Effector memory CD4-positive, alpha-beta T cell (primary cell): Measurements from ENCODE around the gene PTPRN2.

Experiments used
- DNase-seq, 3 donors: peaks; one replicate each; pipeline ENCODE4 v3.0.0-alpha.2; 2020
- H3K27ac ChIP-seq: 2 replicates; pipeline ENCODE4 v1.7.0; 2013; ENCODE audit warnings: mild to moderate bottlenecking, low read length, moderate library complexity; ENCODE audit not compliant: insufficient read depth, poor library complexity, severe bottlenecking
- H3K27me3 ChIP-seq: replicated peaks from 2 replicates; pipeline ENCODE4 v1.7.0; 2013; ENCODE audit warnings: mild to moderate bottlenecking, low read length; ENCODE audit not compliant: insufficient read depth, control insufficient read depth, poor library complexity, severe bottlenecking
- H3K36me3 ChIP-seq: 2 replicates; pipeline ENCODE4 v1.7.0; 2013; ENCODE audit warnings: mild to moderate bottlenecking, low read length, moderate library complexity; ENCODE audit not compliant: control insufficient read depth, insufficient read depth
- H3K4me1 ChIP-seq: 2 replicates; pipeline ENCODE4 v1.7.0; 2013; ENCODE audit warnings: low read length, mild to moderate bottlenecking; ENCODE audit not compliant: control insufficient read depth, insufficient read depth, poor library complexity, severe bottlenecking
- H3K4me3 ChIP-seq: 2 replicates; pipeline ENCODE4 v1.7.0; 2013; ENCODE audit warnings: low read length, low read depth, mild to moderate bottlenecking; ENCODE audit not compliant: insufficient read depth, poor library complexity, severe bottlenecking
- H3K9me3 ChIP-seq: 2 replicates; pipeline ENCODE4 v1.7.0; 2013; ENCODE audit warnings: mild to moderate bottlenecking, low read length, moderate library complexity; ENCODE audit not compliant: control insufficient read depth

PTPRN2 gene

DNA sequence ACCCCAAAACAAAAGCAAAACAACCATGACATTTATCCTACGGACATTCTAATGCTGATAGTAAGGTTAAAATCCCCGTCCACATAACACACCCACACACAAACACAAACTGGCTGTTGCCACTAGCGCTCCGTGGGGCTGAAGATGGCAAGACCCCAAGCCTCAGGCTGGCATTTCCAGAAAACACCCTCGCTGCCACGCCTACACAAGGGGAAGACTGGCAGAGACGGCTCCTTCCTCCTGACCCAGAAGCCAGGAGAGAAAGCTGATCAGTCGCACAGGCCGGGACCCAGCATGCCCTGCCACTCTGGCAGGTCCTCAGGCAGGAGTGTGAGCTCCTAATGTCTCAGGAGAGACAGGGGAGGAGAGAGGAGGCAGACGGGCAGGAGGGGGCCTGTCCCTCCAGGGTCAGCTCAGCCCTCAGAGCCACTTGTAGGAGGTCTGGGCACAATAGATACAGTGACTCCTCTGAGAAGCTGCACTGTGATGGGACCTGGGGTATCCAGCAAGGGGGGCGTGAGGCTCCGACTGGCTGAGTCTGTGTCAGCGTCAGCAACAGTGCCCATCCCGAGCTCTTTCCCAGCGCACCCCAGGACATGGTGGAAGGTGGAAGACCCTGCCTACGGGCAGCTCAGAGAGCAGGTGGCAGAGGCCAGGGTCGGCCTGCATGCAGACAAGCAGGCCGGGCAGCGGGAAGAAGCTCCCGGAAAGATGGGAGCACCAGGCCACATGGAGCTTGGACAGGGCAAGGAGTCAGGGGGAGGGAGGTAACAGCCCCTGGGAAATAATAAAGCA lies 326.9 kb downstream of the PTPRN2 start:
- H3K9me3 ChIP-seq, result no peaks in the 10 kb centered on the region
- no peaks in the 10 kb centered on the region for H3K27me3 ChIP-seq
- H3K4me3 ChIP-seq, result no peak overlapping the region
- H3K27ac ChIP-seq, result no peak overlapping the region
- no peak for DNase-seq
- no peaks in the 10 kb centered on the region for H3K36me3 ChIP-seq
- H3K4me1 ChIP-seq, result no peaks in the 10 kb centered on the region

DNA sequence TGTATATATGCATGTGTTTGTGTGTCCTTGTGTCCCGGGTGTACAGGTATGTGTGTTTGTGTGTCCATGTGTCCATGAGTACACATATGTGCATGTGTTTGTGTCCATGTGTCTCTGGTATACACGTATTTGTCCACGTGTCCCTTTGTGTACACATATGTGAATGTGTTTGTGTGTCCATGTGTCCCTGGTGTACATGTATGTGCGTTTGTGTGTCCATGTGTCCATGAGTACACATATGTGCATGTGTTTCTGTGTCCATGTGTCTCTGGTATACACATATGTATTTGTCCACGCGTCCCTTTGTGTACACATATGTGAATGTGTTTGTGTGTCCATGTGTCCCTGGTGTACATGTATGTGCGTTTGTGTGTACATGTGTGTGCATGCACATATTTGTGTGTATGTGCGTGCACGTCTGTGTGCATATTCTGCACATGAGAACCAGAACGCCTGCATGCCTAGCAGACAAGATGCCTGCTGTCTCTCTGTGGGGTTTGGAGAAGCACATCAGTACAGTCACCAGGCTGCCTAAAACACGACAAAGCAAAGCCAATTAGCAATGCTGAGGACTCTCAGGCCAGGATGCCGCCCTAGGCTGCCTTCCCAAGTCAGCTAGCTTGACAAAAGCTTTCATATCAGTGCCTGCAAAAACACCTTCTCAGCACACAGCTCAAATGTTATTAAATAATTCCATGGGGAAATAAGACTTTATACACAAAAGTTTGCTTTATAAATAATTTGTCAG lies 327.8 kb downstream of the PTPRN2 start:
- H3K36me3 ChIP-seq, result no peaks in the 10 kb centered on the region
- DNase-seq, result no peak
- no peaks in the 10 kb centered on the region for H3K4me1 ChIP-seq
- no peak overlapping the region for H3K27ac ChIP-seq
- no peaks in the 10 kb centered on the region for H3K27me3 ChIP-seq
- no peaks in the 10 kb centered on the region for H3K9me3 ChIP-seq
- no peak overlapping the region for H3K4me3 ChIP-seq

DNA sequence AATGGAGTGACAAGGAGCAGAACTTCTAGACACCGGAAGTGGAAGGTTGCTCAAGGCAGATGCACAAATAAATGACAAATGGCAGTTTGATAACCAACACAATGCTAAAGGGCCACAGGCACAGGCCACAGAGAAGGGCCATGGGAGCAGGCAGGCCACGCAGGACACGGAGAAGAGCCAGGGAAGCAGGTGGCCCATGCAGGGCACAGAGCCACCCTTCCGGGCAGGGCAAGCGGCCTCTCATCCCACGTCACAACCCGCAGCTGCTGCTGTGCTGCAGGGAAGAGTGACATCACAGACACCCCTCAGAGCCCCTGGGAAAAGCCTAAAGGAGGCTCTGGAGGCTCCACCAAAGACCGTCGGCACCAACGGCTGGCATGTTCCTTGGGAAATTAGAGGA lies 328.5 kb downstream of the PTPRN2 start:
- H3K4me3 ChIP-seq, result no peak overlapping the region
- H3K36me3 ChIP-seq, result no peaks in the 10 kb centered on the region
- no peak for DNase-seq
- H3K9me3 ChIP-seq, result no peaks in the 10 kb centered on the region
- H3K27ac ChIP-seq, result no peak overlapping the region
- no peaks in the 10 kb centered on the region for H3K27me3 ChIP-seq
- H3K4me1 ChIP-seq, result no peaks in the 10 kb centered on the region

DNA sequence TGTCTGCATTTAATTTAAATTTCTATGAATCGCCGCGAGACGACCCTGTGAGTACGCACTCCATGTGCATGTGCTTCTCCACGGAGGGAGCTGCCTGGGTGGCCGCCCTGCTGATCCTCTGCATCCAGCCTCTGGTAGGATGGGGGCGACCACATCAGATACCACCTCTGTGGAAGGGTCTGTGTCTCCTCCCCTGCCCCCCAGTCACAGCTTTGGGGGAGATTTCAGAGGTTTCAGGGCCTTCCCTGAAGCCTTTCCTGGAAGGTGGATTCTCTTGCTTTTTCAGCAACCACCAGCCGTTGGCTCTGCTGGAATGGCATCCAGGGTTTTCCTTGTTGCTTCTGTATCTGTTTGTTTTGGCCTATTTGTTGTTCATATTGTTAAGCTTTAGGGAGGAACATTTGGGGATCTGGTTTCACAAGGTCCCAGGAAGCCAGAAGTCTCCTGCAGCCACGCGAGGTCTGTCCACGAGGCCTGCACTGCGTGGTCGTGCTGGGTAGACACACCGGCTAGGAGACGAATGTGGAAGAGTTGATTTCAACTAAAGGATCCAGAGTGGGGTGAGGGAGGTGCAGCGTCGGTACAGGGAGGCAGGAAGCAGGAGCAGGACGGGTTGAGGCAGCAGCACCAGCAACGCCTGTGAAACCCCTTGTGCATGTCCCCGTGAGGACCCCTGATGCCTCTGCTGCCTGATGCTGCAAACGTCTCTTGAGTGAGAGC lies 329.1 kb downstream of the PTPRN2 start:
- DNase-seq, result no peak
- H3K4me1 ChIP-seq, result no peaks in the 10 kb centered on the region
- H3K27me3 ChIP-seq, result no peaks in the 10 kb centered on the region
- H3K27ac ChIP-seq, result no peak overlapping the region
- no peaks in the 10 kb centered on the region for H3K36me3 ChIP-seq
- no peaks in the 10 kb centered on the region for H3K9me3 ChIP-seq
- no peak overlapping the region for H3K4me3 ChIP-seq

DNA sequence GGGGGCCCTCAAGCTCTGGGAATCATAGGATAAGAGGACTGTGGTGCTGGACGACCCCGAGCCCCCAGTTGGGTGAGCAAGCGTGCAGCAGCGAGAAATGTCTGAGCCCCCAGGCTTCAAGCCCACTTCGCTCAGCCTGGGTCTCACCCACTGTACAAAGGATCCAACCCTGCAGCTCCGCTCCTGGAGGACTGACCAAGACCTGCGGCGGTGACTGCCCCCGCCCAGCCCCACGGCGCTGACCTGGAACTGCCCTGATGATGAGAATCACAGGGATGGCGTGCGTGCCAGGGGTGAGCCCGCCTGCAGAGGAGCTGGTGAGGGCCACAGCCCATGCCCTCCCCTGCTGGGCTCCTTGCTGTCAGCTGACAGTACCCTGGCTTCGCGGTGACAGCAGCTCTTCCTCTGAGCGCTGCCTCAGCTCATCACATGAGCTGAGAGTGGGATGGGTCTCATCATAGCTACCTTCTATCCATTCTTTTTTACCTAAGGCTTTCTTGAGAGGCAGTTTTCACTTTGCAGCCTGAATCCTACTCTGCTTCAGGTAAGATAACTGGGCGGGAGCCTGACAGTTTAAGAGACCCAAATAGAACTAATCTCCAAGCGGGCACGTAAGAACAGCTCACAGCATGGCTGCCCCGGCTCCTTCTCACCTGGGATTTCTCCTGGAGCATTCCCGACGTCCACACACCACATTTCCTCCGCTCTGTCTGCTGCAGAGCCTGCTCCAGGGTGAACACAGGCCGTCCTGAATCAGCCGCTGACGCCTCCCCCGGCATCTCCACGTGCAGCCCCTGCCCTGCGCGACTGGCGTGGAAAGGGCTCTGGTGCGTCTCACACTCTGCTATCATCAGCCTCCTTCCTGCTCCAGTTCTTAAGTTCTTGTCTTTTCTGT lies 329.9 kb downstream of the PTPRN2 start:
- no peak for DNase-seq
- Histone ChIP-seq H3K4me3 (no peak overlapping the region), H3K9me3 (no peaks in the 10 kb centered on the region), H3K36me3 (no peaks in the 10 kb centered on the region), H3K27ac (no peak overlapping the region), H3K4me1 (no peaks in the 10 kb centered on the region), H3K27me3 (no peaks in the 10 kb centered on the region)

DNA sequence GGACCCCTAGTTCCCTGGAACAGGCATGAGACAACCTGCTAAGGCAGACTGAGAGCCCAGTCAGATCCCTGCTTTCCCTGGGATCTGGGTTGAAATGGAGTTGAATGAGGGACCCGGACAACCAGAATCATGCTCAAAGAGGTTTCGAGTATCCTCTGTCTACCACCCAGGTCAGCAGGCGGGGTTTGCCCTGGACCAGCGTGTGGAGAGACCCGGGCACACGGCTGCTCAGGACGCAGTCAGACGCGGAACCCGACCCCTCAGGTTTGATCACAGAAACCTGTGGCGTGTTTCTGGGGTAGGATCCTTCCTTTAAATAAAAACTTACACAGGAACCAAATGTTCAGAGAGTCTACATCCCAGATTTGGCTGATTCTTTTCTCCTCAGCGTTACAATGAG lies 330.6 kb downstream of the PTPRN2 start:
- Histone ChIP-seq H3K9me3 (no peaks in the 10 kb centered on the region), H3K27me3 (no peaks in the 10 kb centered on the region), H3K27ac (no peak overlapping the region), H3K4me1 (no peaks in the 10 kb centered on the region), H3K36me3 (no peaks in the 10 kb centered on the region), H3K4me3 (no peak overlapping the region)
- DNase-seq, result no peak

DNA sequence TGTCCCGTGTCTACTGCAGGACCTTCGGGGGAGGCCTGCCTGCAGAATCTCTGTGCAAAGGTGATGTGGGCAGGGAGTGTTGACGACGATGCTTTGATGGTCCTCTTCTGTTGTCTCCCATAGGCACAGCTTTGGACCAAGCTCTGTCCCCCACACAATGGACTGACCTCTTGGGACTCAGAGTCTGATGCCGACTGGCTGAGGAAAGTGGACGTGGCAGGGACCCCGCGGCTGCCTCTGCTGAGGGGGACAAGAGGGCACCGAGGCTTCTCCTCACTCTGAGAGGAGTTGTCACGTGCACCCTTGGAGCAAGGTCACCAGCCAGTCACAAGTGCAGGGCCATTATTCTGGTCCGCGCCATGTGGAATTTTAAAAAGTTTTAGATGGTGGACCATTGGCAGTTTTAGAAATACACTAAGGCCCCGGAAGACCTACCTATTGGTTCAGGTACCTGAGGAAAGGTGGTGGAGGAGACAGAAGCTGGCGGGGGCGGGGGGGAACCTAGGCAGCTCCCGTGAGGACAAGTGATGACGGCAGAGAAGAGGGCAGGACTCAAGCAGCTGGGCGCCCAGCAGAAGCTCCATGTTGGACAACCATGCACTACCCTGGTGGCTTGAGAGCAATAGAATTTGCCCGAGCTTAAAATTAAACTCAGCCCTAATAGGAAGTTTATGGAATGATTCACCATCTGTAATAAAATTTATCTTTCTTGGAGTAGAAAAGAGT lies 331.4 kb downstream of the PTPRN2 start:
- H3K9me3 ChIP-seq, result no peaks in the 10 kb centered on the region
- no peak overlapping the region for H3K4me3 ChIP-seq
- no peak overlapping the region for H3K27ac ChIP-seq
- H3K27me3 ChIP-seq, result no peaks in the 10 kb centered on the region
- no peaks in the 10 kb centered on the region for H3K36me3 ChIP-seq
- no peaks in the 10 kb centered on the region for H3K4me1 ChIP-seq
- DNase-seq, result no peak

DNA sequence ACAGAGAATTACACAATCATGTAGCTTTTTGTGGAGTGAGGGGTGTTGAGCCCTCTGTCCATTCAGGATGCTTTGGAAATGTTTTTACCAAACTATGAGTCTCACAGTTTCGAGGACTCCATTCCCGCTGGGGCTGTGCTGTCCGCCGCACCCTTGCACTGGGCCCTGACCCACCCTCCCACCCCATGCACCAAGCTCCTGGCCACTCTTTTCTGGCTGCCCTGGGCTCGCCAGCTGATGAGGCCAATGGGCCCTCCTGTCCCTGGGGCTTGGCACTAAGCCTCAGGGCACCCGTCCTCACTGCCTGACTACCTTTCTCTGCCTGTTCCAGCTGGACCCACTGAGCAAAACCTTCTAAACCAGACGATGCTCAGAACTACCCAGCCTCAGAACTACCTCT lies 332.1 kb downstream of the PTPRN2 start:
- no peak overlapping the region for H3K27ac ChIP-seq
- no peak for DNase-seq
- H3K36me3 ChIP-seq, result no peaks in the 10 kb centered on the region
- H3K4me1 ChIP-seq, result no peaks in the 10 kb centered on the region
- H3K4me3 ChIP-seq, result no peak overlapping the region
- no peaks in the 10 kb centered on the region for H3K27me3 ChIP-seq
- H3K9me3 ChIP-seq, result no peaks in the 10 kb centered on the region

DNA sequence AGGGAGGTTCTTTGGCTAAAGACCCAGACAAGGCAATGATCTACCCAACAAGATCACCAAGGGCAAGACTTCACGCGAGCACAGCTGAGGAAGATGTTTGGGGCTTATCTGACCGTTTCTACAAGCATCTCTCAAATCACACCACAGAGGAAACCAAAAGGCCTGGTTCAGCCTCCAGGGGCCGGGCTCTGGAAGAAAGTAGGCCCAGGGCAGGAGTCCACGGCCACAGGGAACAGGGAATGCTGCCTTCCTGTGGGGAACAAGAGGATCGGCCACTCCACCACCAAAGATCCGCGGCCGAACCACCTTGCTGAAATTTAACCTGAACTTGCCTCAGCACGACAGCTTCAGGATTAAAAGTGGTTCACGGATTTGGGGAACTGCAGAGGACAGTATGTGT lies 332.5 kb downstream of the PTPRN2 start:
- no peak overlapping the region for H3K4me3 ChIP-seq
- no peaks in the 10 kb centered on the region for H3K36me3 ChIP-seq
- H3K27ac ChIP-seq, result no peak overlapping the region
- H3K4me1 ChIP-seq, result no peaks in the 10 kb centered on the region
- no peaks in the 10 kb centered on the region for H3K27me3 ChIP-seq
- no peak for DNase-seq
- no peaks in the 10 kb centered on the region for H3K9me3 ChIP-seq
